HCT116 (cell line): ENCODE measurements around the gene ZBTB38. TPM values are rescaled to one million over a fixed set of nuclear protein-coding genes. Genes with fewer than 3 reads are reported as not detected.

Experiments used
- ATAC-seq: fragments of 200-7000 bp; cut with Tn5 transposase; 2 replicates; pipeline ENCODE4 v1.9.1; 2020; ENCODE audit warnings: mild to moderate bottlenecking, moderate library complexity
- BruUV-seq: library from RNA; stranded (reverse); fragments of 400-500 nt; replicated peaks from 2 replicates; lab custom pipeline; 2021; lab: Mats Ljungman, UMichigan
- CTCF ChIA-PET: fragments of 300-600 bp; sonication (Branson Sonifier 250); formaldehyde crosslinking; loops from one replicate; lab custom pipeline; 2021; ENCODE audit warnings: antibody characterized with exemption; lab: Charles Lee
- POLR2A ChIA-PET: fragments of 300-600, 350-600 bp; sonication (Branson Sonifier 250); formaldehyde crosslinking; loops from one replicate; lab custom pipeline; 2021; ENCODE audit warnings: antibody characterized with exemption; lab: Charles Lee
- RAD21 ChIA-PET, 2 experiments: fragments of 300-600 bp; sonication (Branson Sonifier 250); formaldehyde crosslinking; loops; one replicate each; lab custom pipeline; 2023; ENCODE audit warnings: low total read pairs in 2 of 2; ENCODE audit not compliant: uncharacterized antibody in 2 of 2, unreplicated experiment in 2 of 2, low non-redundant PET in 1 of 2; lab: Charles Lee
- DNase-seq: peaks from one replicate; pipeline ENCODE4 v3.0.0-alpha.2; 2010; ENCODE audit warnings: low read depth, low spot score
- H2AFZ ChIP-seq: fragments of 200-600 bp; shearing (Covaris generic), sonication (generic); 2 replicates; pipeline ENCODE4 v1.6.1; 2017; ENCODE audit warnings: low read depth, mixed run types, mixed read lengths, antibody characterized with exemption, low read length; ENCODE audit not compliant: poor library complexity, severe bottlenecking
- H3K27ac ChIP-seq: 2 replicates; pipeline ENCODE4 v1.5.1; 2012; ENCODE audit warnings: low read depth, low read length
- H3K27me3 ChIP-seq: fragments of 200-600 bp; sonication (generic); 2 replicates; pipeline ENCODE4 v1.6.1; 2016; ENCODE audit warnings: mixed run types, low read length, mixed read lengths; ENCODE audit not compliant: insufficient read depth
- H3K36me3 ChIP-seq, 2 experiments: fragments of 200-500 bp in 1 of 2; fragments of 200-600 bp in 1 of 2; sonication (Bioruptor generic) in 1 of 2; sonication (generic) in 1 of 2; 2 replicates each; pipeline versions ENCODE4 v1.5.1 to v1.6.1; 2014 to 2016; ENCODE audit warnings: low read length in 2 of 2, inconsistent platforms in 1 of 2, mixed read lengths in 1 of 2, mixed run types in 1 of 2; ENCODE audit not compliant: insufficient read depth in 2 of 2, control insufficient read depth in 1 of 2
- H3K4me1 ChIP-seq, 2 experiments: fragments of 200-600 bp in 1 of 2; sonication (generic) in 1 of 2; 2 replicates each; pipeline versions ENCODE4 v1.5.1 to v1.6.1; 2012 to 2017; ENCODE audit warnings: low read length in 2 of 2, inconsistent platforms in 1 of 2, mild to moderate bottlenecking in 1 of 2, mixed read lengths in 1 of 2, mixed run types in 1 of 2, moderate library complexity in 1 of 2; ENCODE audit not compliant: insufficient read depth in 2 of 2, control insufficient read depth in 1 of 2
- H3K4me2 ChIP-seq: fragments of 200-600 bp; sonication (generic); 2 replicates; pipeline ENCODE4 v1.6.1; 2017; ENCODE audit warnings: mixed run types, low read length, mixed read lengths
- H3K4me3 ChIP-seq, 2 experiments: fragments of 200-600 bp in 1 of 2; sonication (generic) in 1 of 2; replicated peaks in 1 of 2; 2 replicates each; pipeline ENCODE4 v1.5.1; 2011 to 2016; ENCODE audit warnings: low read length in 2 of 2, control low read depth in 1 of 2, low read depth in 1 of 2, mild to moderate bottlenecking in 1 of 2, mixed read lengths in 1 of 2, mixed run types in 1 of 2
- H3K79me2 ChIP-seq: fragments of 200-600 bp; sonication (generic); 2 replicates; pipeline ENCODE4 v1.6.1; 2017; ENCODE audit warnings: mild to moderate bottlenecking, mixed run types, low read length, moderate library complexity, mixed read lengths; ENCODE audit not compliant: insufficient read depth
- H3K9ac ChIP-seq: fragments of 200-600 bp; sonication (generic); 2 replicates; pipeline ENCODE4 v1.6.1; 2016; ENCODE audit warnings: low read length, mixed read lengths
- H3K9me2 ChIP-seq: fragments of 200-600 bp; sonication (generic), shearing (Covaris generic); 2 replicates; pipeline ENCODE4 v1.6.1; 2017; ENCODE audit warnings: mixed run types, mild to moderate bottlenecking, moderate library complexity; ENCODE audit not compliant: insufficient read depth
- H3K9me3 ChIP-seq, 2 experiments: fragments of 200-500 bp in 1 of 2; fragments of 200-600 bp in 1 of 2; sonication (Bioruptor generic) in 1 of 2; sonication (generic) in 1 of 2; 2 replicates each; pipeline ENCODE4 v1.6.1; 2014 to 2017; ENCODE audit warnings: low read length in 2 of 2, mixed read lengths in 2 of 2, inconsistent platforms in 1 of 2, low read depth in 1 of 2, mild to moderate bottlenecking in 1 of 2, mixed run types in 1 of 2, moderate library complexity in 1 of 2; ENCODE audit not compliant: control insufficient read depth in 1 of 2, insufficient read depth in 1 of 2
- H4K20me1 ChIP-seq: fragments of 200-600 bp; sonication (generic), shearing (Covaris generic); 2 replicates; pipeline ENCODE4 v1.6.1; 2017; ENCODE audit warnings: mixed run types, mild to moderate bottlenecking, moderate library complexity; ENCODE audit not compliant: insufficient read depth
- CBX3 ChIP-seq: IDR thresholded peaks from 2 replicates; pipeline ENCODE4 v1.6.1; 2012; ENCODE audit warnings: low read depth
- CEBPB ChIP-seq: IDR thresholded peaks from 2 replicates; pipeline ENCODE4 v1.6.1; 2012; ENCODE audit warnings: low read depth
- CTCF ChIP-seq, 3 experiments: fragments of 200-600 bp in 1 of 3; sonication (generic) in 1 of 3; IDR thresholded peaks in 2 of 3; conservative IDR thresholded peaks in 1 of 3; 2 replicates each; pipeline ENCODE4 v1.5.1; 2012 to 2017; ENCODE audit warnings: low read depth in 2 of 3, low read length in 2 of 3, antibody characterized with exemption in 1 of 3, borderline replicate concordance in 1 of 3, control low read depth in 1 of 3, mild to moderate bottlenecking in 1 of 3, mixed read lengths in 1 of 3, mixed run types in 1 of 3, moderate library complexity in 1 of 3; ENCODE audit not compliant: insufficient read depth in 1 of 3
- EGR1 ChIP-seq: IDR thresholded peaks from 2 replicates; pipeline ENCODE4 v1.6.1; 2012; ENCODE audit warnings: low read depth
- FOSL1 ChIP-seq: IDR thresholded peaks from 2 replicates; pipeline ENCODE4 v1.6.1; 2012; ENCODE audit warnings: low read depth
- JUND ChIP-seq: IDR thresholded peaks from 2 replicates; pipeline ENCODE4 v1.6.1; 2012
- MAX ChIP-seq: IDR thresholded peaks from 2 replicates; pipeline ENCODE4 v1.6.1; 2012
- POLR2A ChIP-seq: IDR thresholded peaks from 2 replicates; pipeline ENCODE4 v1.7.0; 2011; ENCODE audit warnings: borderline replicate concordance; ENCODE audit not compliant: insufficient read depth, insufficient read length; ENCODE audit errors: extremely low read depth
- RAD21 ChIP-seq: IDR thresholded peaks from 2 replicates; pipeline ENCODE4 v1.6.1; 2012; ENCODE audit warnings: low read depth, mild to moderate bottlenecking
- SRF ChIP-seq: IDR thresholded peaks from 2 replicates; pipeline ENCODE4 v1.6.1; 2012; ENCODE audit warnings: low read depth
- TCF7L2 ChIP-seq: IDR thresholded peaks from 2 replicates; pipeline ENCODE4 v1.7.0; 2011; ENCODE audit warnings: borderline replicate concordance, inconsistent platforms; ENCODE audit not compliant: insufficient read depth, insufficient read length; ENCODE audit errors: extremely low read depth
- YY1 ChIP-seq: IDR thresholded peaks from 2 replicates; pipeline ENCODE4 v1.6.1; 2011; ENCODE audit warnings: low read length, low read depth, moderate library complexity, mild to moderate bottlenecking; ENCODE audit not compliant: insufficient replicate concordance; ENCODE audit errors: extremely low read depth
- intact Hi-C: fragments of 100-400 bp; cut with micrococcal nuclease; formaldehyde crosslinking; loops from 2 replicates; pipeline ENCODE4 v1.10.0; 2022
- total RNA-seq: library from RNA; stranded (reverse); gene quantifications from one replicate; pipeline ENCODE4 v1.2.1, GENCODE V29; 2021; ENCODE audit not compliant: unreplicated experiment
- TF ChIP-seq, protein P1 (sequence below): IDR thresholded peaks from 2 replicates; pipeline ENCODE4 v1.6.1; 2012; ENCODE audit warnings: low read depth

Gene ZBTB38
- total RNA-seq, 1 experiment from 2014 or later = 33.5 TPM

DNA sequence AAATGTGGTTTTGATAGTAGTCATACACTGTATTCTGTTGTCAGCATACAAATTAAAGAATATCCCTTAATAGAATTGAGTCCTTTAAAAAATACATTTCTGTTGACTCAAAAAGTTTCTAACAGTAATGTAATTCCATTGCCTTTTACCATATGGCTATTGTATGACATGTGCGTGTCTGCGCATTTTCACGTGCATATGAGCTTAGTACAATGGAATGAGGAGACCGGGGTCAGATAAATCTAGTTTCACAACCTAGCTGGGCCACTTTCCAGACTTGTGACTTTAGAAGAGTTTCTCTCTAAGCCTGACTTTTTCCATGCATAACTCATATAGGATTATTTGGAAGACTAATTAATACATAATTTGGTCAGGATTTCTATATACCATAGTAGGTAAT, 38.7 kb downstream of the ZBTB38 start:
- Histone ChIP-seq H3K4me1 (peaks cover 4 to 6% of the 10 kb centered on the region in 2 experiments; a peak in 1 of 4 replicates), H3K36me3 (peaks cover 0 to 8% of the 10 kb centered on the region in 2 experiments; a peak in 1 of 4 replicates), H4K20me1 (no peaks in the 10 kb centered on the region), H3K27ac (no peak overlapping the region), H2AFZ (no peak overlapping the region), H3K9ac (no peak overlapping the region), H3K9me2 (no peaks in the 10 kb centered on the region), H3K79me2 (0 out of 2 replicates have a peak, but pooled peaks cover 3% of the 10 kb centered on the region), H3K27me3 (no peaks in the 10 kb centered on the region), H3K4me2 (no peak overlapping the region), H3K4me3 (no peak overlapping the region), H3K9me3 (no peaks in the 10 kb centered on the region)
- intact Hi-C loops = no loop called here
- ChIA-PET RAD21 (no interaction called here), POLR2A (no interaction called here), CTCF (no interaction called here)
- BruUV-seq = no TSS peak
- no peak for DNase-seq
- TF ChIP-seq, protein P1, sequence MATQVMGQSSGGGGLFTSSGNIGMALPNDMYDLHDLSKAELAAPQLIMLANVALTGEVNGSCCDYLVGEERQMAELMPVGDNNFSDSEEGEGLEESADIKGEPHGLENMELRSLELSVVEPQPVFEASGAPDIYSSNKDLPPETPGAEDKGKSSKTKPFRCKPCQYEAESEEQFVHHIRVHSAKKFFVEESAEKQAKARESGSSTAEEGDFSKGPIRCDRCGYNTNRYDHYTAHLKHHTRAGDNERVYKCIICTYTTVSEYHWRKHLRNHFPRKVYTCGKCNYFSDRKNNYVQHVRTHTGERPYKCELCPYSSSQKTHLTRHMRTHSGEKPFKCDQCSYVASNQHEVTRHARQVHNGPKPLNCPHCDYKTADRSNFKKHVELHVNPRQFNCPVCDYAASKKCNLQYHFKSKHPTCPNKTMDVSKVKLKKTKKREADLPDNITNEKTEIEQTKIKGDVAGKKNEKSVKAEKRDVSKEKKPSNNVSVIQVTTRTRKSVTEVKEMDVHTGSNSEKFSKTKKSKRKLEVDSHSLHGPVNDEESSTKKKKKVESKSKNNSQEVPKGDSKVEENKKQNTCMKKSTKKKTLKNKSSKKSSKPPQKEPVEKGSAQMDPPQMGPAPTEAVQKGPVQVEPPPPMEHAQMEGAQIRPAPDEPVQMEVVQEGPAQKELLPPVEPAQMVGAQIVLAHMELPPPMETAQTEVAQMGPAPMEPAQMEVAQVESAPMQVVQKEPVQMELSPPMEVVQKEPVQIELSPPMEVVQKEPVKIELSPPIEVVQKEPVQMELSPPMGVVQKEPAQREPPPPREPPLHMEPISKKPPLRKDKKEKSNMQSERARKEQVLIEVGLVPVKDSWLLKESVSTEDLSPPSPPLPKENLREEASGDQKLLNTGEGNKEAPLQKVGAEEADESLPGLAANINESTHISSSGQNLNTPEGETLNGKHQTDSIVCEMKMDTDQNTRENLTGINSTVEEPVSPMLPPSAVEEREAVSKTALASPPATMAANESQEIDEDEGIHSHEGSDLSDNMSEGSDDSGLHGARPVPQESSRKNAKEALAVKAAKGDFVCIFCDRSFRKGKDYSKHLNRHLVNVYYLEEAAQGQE = no peak
- no peak for TF ChIP-seq FOSL1
- TF ChIP-seq CBX3 = no peak
- TF ChIP-seq POLR2A = no peak
- no peak for TF ChIP-seq YY1
- TF ChIP-seq EGR1 = no peak
- TF ChIP-seq CEBPB = no peak
- TF ChIP-seq RAD21 = no peak
- no peak for TF ChIP-seq JUND
- TF ChIP-seq TCF7L2 = no peak
- no peak for TF ChIP-seq SRF
- TF ChIP-seq CTCF (IDR thresholded peaks at IDR 0.05 in 2 of 3, conservative IDR thresholded peaks at IDR 0.05 in 1 of 3; ENCODE audit: borderline replicate concordance in 1 of 3, insufficient read depth in 1 of 3, low read depth in 2 of 3, low read length in 2 of 3) = no peak
- TF ChIP-seq MAX = no peak
- no peak for ATAC-seq
